OCI-LY1 (cell line): Measurements from ENCODE around the gene RPL41.

Experiments
- H2AFZ ChIP-seq: fragments of 200-600 bp; sonication (generic), shearing (Covaris generic); 2 replicates; pipeline ENCODE4 v1.6.0; 2014; ENCODE audit warnings: antibody characterized with exemption, mild to moderate bottlenecking, low read length
- H3F3A ChIP-seq: fragments of 200-600 bp; sonication (generic), shearing (Covaris generic); 2 replicates; pipeline ENCODE4 v1.6.0; 2014; ENCODE audit warnings: mild to moderate bottlenecking, antibody characterized with exemption, low read length, moderate library complexity; ENCODE audit not compliant: insufficient read depth
- H3K27ac ChIP-seq: fragments of 200-600 bp; sonication (generic); 2 replicates; pipeline ENCODE4 v1.5.1; 2014; ENCODE audit warnings: low read length, mixed run types, mild to moderate bottlenecking, low read depth; ENCODE audit not compliant: poor library complexity, severe bottlenecking
- H3K27me3 ChIP-seq: fragments of 200-600 bp; sonication (generic); 2 replicates; pipeline ENCODE4 v1.6.0; 2014; ENCODE audit warnings: antibody characterized with exemption, mild to moderate bottlenecking, low read length, moderate library complexity; ENCODE audit not compliant: insufficient read depth
- H3K36me3 ChIP-seq: fragments of 200-600 bp; sonication (generic); 2 replicates; pipeline ENCODE4 v1.6.1; 2014; ENCODE audit warnings: mild to moderate bottlenecking, antibody characterized with exemption, low read length, moderate library complexity, mixed read lengths; ENCODE audit not compliant: insufficient read depth
- H3K4me1 ChIP-seq: fragments of 200-600 bp; sonication (generic); 2 replicates; pipeline ENCODE4 v1.5.1; 2014; ENCODE audit warnings: mild to moderate bottlenecking, low read length, moderate library complexity; ENCODE audit not compliant: insufficient read depth, severe bottlenecking
- H3K4me2 ChIP-seq: fragments of 200-600 bp; sonication (generic), shearing (Covaris generic); 2 replicates; pipeline ENCODE4 v1.6.1; 2014; ENCODE audit warnings: low read length
- H3K4me3 ChIP-seq: fragments of 200-600 bp; sonication (generic); 2 replicates; pipeline ENCODE4 v1.5.1; 2014; ENCODE audit warnings: low read length, low read depth, mild to moderate bottlenecking, mixed read lengths; ENCODE audit not compliant: poor library complexity, severe bottlenecking
- H3K79me2 ChIP-seq: fragments of 200-600 bp; shearing (Covaris generic); 2 replicates; pipeline ENCODE4 v1.6.1; 2016; ENCODE audit warnings: mixed run types, low read length, mixed read lengths; ENCODE audit not compliant: insufficient read depth
- H3K9ac ChIP-seq: fragments of 200-600 bp; sonication (generic), shearing (Covaris generic); 2 replicates; pipeline ENCODE4 v1.6.1; 2014; ENCODE audit warnings: mild to moderate bottlenecking, low read length, mixed read lengths
- H3K9me2 ChIP-seq: fragments of 200-600 bp; sonication (generic), shearing (Covaris generic); 2 replicates; pipeline ENCODE4 v1.6.1; 2014; ENCODE audit warnings: low read depth, mild to moderate bottlenecking, low read length, mixed read lengths
- H3K9me3 ChIP-seq: fragments of 200-600 bp; shearing (Covaris generic); 2 replicates; pipeline ENCODE4 v1.6.1; 2014; ENCODE audit warnings: low read length, mixed read lengths
- H4K20me1 ChIP-seq: fragments of 200-600 bp; sonication (generic), shearing (Covaris generic); 2 replicates; pipeline ENCODE4 v1.6.0; 2016; ENCODE audit warnings: mild to moderate bottlenecking, low read length; ENCODE audit not compliant: insufficient read depth
- EZH2 ChIP-seq: fragments of 200-600 bp; sonication (generic), shearing (Covaris generic); IDR thresholded peaks from 2 replicates; pipeline ENCODE4 v1.8.0; 2017; ENCODE audit warnings: borderline replicate concordance, mixed run types, mild to moderate bottlenecking, antibody characterized with exemption, low read length, moderate library complexity, mixed read lengths
- TF ChIP-seq, protein P1 (sequence below): fragments of 200-600 bp; sonication (generic), shearing (Covaris generic); IDR thresholded peaks from 2 replicates; pipeline ENCODE4 v1.5.1; 2017; ENCODE audit warnings: mild to moderate bottlenecking, antibody characterized with exemption, low read length, moderate library complexity, mixed read lengths

RPL41 gene

DNA sequence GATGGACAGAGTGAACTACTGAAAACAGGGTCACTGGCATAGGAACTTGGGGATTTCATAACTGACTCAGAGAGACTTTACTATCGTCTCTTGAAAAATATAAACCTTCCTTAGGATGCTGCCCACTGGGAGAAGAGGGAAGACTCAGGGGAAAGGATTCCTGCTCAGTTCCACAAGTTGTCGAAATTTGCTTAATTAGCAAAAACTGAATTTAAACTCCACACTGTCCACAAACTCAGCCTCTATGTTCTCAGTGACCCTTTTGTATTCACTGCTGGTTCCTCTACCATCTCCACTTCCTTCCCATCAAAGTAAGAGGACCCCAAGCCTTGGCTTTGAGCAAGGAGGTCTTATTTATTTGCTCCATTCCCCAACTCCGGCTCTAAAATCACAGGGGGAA lies 28.8 kb downstream of the RPL41 start:
- Histone ChIP-seq H3K27ac (no peak overlapping the region), H3K27me3 (no peaks in the 10 kb centered on the region), H3K9ac (no peak overlapping the region), H2AFZ (no peak overlapping the region), H3K9me2 (no peaks in the 10 kb centered on the region), H3K4me3 (no peak overlapping the region), H3K79me2 (no peaks in the 10 kb centered on the region), H3K4me2 (no peak overlapping the region), H3K9me3 (no peaks in the 10 kb centered on the region), H3K4me1 (no peaks in the 10 kb centered on the region), H4K20me1 (no peaks in the 10 kb centered on the region), H3F3A (no peaks in the 10 kb centered on the region), H3K36me3 (peaks cover 48% of the 10 kb centered on the region)
- TF ChIP-seq EZH2: no peak
- TF ChIP-seq, protein P1, sequence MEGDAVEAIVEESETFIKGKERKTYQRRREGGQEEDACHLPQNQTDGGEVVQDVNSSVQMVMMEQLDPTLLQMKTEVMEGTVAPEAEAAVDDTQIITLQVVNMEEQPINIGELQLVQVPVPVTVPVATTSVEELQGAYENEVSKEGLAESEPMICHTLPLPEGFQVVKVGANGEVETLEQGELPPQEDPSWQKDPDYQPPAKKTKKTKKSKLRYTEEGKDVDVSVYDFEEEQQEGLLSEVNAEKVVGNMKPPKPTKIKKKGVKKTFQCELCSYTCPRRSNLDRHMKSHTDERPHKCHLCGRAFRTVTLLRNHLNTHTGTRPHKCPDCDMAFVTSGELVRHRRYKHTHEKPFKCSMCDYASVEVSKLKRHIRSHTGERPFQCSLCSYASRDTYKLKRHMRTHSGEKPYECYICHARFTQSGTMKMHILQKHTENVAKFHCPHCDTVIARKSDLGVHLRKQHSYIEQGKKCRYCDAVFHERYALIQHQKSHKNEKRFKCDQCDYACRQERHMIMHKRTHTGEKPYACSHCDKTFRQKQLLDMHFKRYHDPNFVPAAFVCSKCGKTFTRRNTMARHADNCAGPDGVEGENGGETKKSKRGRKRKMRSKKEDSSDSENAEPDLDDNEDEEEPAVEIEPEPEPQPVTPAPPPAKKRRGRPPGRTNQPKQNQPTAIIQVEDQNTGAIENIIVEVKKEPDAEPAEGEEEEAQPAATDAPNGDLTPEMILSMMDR: no peak

DNA sequence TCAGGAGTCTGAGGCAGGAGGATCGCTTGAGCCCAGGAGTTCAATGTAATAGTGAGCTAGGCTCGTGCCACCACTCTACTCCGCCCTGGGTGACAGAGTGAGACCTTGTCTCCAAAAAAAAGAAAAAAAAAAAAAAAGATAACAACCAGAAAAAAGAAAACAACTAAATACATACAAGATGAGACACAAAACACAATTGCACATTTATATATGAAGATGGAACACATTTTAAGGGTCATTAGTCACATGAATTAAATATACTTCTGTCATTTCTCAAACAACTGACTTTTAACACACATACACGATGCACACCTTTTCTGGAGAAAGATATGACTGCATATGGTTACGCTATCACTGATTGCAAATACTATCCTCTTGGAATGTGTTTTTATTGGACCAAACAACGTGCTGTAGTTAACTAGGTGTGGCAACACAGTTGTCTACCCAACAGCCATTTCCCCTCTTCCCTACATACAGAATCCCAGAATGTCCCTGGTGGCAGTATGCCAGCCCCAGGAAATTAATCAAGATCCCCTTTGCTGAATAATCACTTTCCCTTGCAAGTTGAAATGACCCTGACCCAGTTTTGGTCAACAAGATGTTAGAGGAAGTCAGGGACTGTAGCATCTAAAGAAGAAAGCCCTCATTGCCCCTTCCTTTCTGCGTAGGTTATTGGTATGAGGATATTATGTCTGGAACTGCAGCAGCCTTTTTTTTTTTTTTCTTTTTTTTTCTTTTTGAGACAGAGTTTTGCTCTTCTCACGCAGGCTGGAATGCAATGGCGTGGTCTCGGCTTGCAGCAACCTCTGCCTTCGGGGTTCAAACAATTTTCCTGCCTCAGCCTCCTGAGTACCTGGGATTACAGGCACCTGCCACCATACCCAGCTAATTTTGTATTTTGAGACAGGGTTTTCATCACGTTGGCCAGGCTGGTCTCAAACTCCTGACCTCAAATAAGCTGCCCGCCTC lies 30.3 kb downstream of the RPL41 start:
- no peaks in the 10 kb centered on the region for H3K27me3 ChIP-seq
- no peaks in the 10 kb centered on the region for H3K9me3 ChIP-seq
- no peak overlapping the region for H3K4me2 ChIP-seq
- H3F3A ChIP-seq: no peaks in the 10 kb centered on the region
- TF ChIP-seq EZH2: no peak
- TF ChIP-seq, protein P1: no peak
- peaks cover 11% of the 10 kb centered on the region for H3K4me1 ChIP-seq
- peaks cover 37% of the 10 kb centered on the region for H3K36me3 ChIP-seq
- H3K4me3 ChIP-seq: no peak overlapping the region
- H3K27ac ChIP-seq: no peak overlapping the region
- H3K79me2 ChIP-seq: no peaks in the 10 kb centered on the region
- no peak overlapping the region for H2AFZ ChIP-seq
- H3K9ac ChIP-seq: no peak overlapping the region
- H3K9me2 ChIP-seq: no peaks in the 10 kb centered on the region
- no peaks in the 10 kb centered on the region for H4K20me1 ChIP-seq

DNA sequence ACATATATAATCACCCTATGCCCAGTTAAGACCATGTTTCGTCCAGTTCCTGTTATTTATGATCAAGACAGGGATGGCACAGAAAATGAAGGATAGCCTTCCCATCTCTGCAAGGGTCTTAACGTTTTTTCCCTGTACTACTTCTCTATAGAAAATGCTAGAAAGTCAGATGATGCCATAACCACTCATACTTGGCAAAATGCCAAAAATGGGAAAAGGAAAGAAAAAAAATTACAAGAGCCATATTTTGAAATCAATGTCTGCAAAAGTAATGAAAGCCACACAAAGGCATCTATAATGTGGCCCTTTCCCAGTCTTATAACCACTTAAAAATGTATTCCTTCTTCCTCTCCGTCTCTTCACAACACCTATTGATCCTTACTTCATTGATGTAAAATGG lies 34.1 kb downstream of the RPL41 start:
- TF ChIP-seq, protein P1: no peak
- no peak for TF ChIP-seq EZH2
- Histone ChIP-seq H3K4me1 (peaks cover 30% of the 10 kb centered on the region), H3K4me3 (no peak overlapping the region), H3K4me2 (no peak overlapping the region), H3K27me3 (no peaks in the 10 kb centered on the region), H3K36me3 (peaks cover 3% of the 10 kb centered on the region; the same call in 1 of the 2 replicates), H2AFZ (no peak overlapping the region), H4K20me1 (no peaks in the 10 kb centered on the region), H3K9me2 (no peaks in the 10 kb centered on the region), H3F3A (no peaks in the 10 kb centered on the region), H3K9me3 (no peaks in the 10 kb centered on the region), H3K9ac (no peak overlapping the region), H3K79me2 (no peaks in the 10 kb centered on the region), H3K27ac (no peak overlapping the region)
